Measurements from ENCODE around the gene GNAI2.
"Not testable (repeated sequence)": the region's sequence is repeated elsewhere in the genome, so short reads cannot be mapped to it uniquely, and the experiment has no call there.

The GNAI2 gene

GRCh38 chr3:50264383-50264963, 28.5 kb downstream of the GNAI2 start:
- DNase-seq (ENCODE audit: low spot score) = peak; percentile 91

GRCh38 chr3:50264964-50265485, 29.0 kb downstream of the GNAI2 start:
- DNase-seq (ENCODE audit: low spot score) = no peak

- no peak for DNase-seq (ENCODE audit: low spot score)
Measured at GRCh38 chr3:50265571-50265970, 29.6 kb downstream of the GNAI2 start.

GRCh38 chr3:50266017-50266416, 30.0 kb downstream of the GNAI2 start:
- DNase-seq (ENCODE audit: low spot score) = no peak

GRCh38 chr3:50266836-50267235, 30.8 kb downstream of the GNAI2 start:
- DNase-seq (ENCODE audit: low spot score) = no peak

GRCh38 chr3:50267280-50267913, 31.4 kb downstream of the GNAI2 start:
- DNase-seq (ENCODE audit: low spot score) = peak; percentile 84

GRCh38 chr3:50268276-50268675, 32.3 kb downstream of the GNAI2 start:
- no peak for DNase-seq (ENCODE audit: low spot score)

- DNase-seq (ENCODE audit: low spot score) = peak; percentile 71
Measured at GRCh38 chr3:50268703-50269451, 32.9 kb downstream of the GNAI2 start, which contains the start of gene SEMA3B. TSS of gene SEMA3B (plus strand) at chr3:50269147. CDS start at chr3:50269241, 94 bp downstream.

- no peak for DNase-seq (ENCODE audit: low spot score)
Measured at GRCh38 chr3:50269460-50269859, 33.5 kb downstream of the GNAI2 start.

- DNase-seq (ENCODE audit: low spot score) = no peak
Measured at GRCh38 chr3:50269977-50270413, 34.0 kb downstream of the GNAI2 start.

GRCh38 chr3:50270422-50271224, 34.6 kb downstream of the GNAI2 start:
- DNase-seq (ENCODE audit: low spot score) = no peak

GRCh38 chr3:50271314-50271936, 35.4 kb downstream of the GNAI2 start:
- DNase-seq (ENCODE audit: low spot score) = no peak

GRCh38 chr3:50272538-50272910, 36.5 kb downstream of the GNAI2 start:
- not testable (repeated sequence) for DNase-seq (ENCODE audit: low spot score)

GRCh38 chr3:50272911-50273688, 37.1 kb downstream of the GNAI2 start:
- DNase-seq (ENCODE audit: low spot score) = peak; percentile 91

- DNase-seq (ENCODE audit: low spot score) = no peak
Measured at GRCh38 chr3:50273689-50274065, 37.7 kb downstream of the GNAI2 start.

- no peak for DNase-seq (ENCODE audit: low spot score)
Measured at GRCh38 chr3:50274371-50275104, 38.5 kb downstream of the GNAI2 start.

GRCh38 chr3:50275141-50275995, 39.4 kb downstream of the GNAI2 start:
- no peak for DNase-seq (ENCODE audit: low spot score)

GRCh38 chr3:50275996-50276761, 40.2 kb downstream of the GNAI2 start:
- no peak for DNase-seq (ENCODE audit: low spot score)

GRCh38 chr3:50276762-50277101, 40.7 kb downstream of the GNAI2 start:
- no peak for DNase-seq (ENCODE audit: low spot score)

Data from Ammon's horn (tissue), 1 donor.